ENCODE measurements around the gene NAT16.

DNA sequence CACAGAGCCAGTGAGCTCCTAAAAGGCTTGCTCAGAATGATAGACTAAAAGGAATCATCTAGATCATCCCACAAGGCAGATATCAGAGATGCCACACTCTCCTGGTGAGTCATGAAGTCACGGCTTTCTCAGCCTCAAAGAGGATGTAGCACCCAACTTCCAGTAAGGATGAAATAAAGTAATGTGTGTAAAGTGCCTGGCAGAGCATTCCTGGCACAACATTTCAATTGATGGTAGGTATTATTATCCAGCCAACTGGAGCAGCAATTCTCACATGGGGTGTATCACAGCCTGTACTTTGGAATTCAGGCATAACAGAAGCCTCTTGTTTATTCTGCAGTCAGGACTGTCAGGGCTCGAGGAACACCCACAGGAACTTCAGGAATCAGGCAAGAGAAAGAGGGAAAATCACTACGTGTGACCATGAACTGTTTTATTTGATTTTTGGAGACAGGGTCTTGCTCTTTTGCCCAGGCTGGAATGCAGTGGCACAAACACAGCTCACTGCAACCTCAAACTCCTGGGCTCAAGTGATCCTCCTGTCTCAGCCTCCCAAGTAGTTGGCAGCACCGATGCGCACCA is 5.3 kb upstream of the NAT16 start:
- TF ChIP-seq TAF1 (IDR thresholded peaks at IDR 0.05; ENCODE audit: low read depth, low read length) (no peak), SPI1 (IDR thresholded peaks at IDR 0.05; ENCODE audit: low read depth, low read length) (no peak), POLR2A (IDR thresholded peaks at IDR 0.05; ENCODE audit: low read depth, low read length) (no peak), POLR2AphosphoS5 (IDR thresholded peaks at IDR 0.05; ENCODE audit: low read depth, low read length) (no peak), PAX5 (IDR thresholded peaks at IDR 0.05; ENCODE audit: insufficient read depth, low read length, severe bottlenecking) (no peak), POU2F2 (IDR thresholded peaks at IDR 0.05; ENCODE audit: low read depth, low read length) (no peak)
